MM.1S (cell line): ENCODE measurements around the gene LDLRAD4.

Experiments used
- DNase-seq: peaks from one replicate; pipeline ENCODE4 v3.0.0-alpha.2; 2015
- H2AFZ ChIP-seq: fragments of 300-600 bp; sonication (generic); 2 replicates; pipeline ENCODE4 v1.6.0; 2016; ENCODE audit warnings: antibody characterized with exemption, low read length
- H3F3A ChIP-seq: fragments of 300-600 bp; sonication (generic); 2 replicates; pipeline ENCODE4 v1.6.1; 2016; ENCODE audit warnings: mild to moderate bottlenecking, antibody characterized with exemption, low read length, moderate library complexity, mixed read lengths; ENCODE audit not compliant: insufficient read depth
- H3K27ac ChIP-seq: fragments of 300-600 bp; sonication (generic); 2 replicates; pipeline ENCODE4 v1.5.1; 2016; ENCODE audit warnings: mild to moderate bottlenecking, low read length
- H3K27me3 ChIP-seq: fragments of 300-600 bp; sonication (generic); replicated peaks from 2 replicates; pipeline ENCODE4 v1.6.0; 2016; ENCODE audit warnings: low read length; ENCODE audit not compliant: insufficient read depth
- H3K36me3 ChIP-seq: fragments of 300-600 bp; sonication (generic); replicated peaks from 2 replicates; pipeline ENCODE4 v1.6.1; 2016; ENCODE audit warnings: mild to moderate bottlenecking, low read length, mixed read lengths; ENCODE audit not compliant: insufficient read depth
- H3K4me1 ChIP-seq: fragments of 300-600 bp; sonication (generic); 2 replicates; pipeline ENCODE4 v1.6.1; 2016; ENCODE audit warnings: low read length, mixed read lengths
- H3K4me2 ChIP-seq: fragments of 300-600 bp; sonication (generic); 2 replicates; pipeline ENCODE4 v1.6.0; 2016; ENCODE audit warnings: low read depth, low read length
- H3K4me3 ChIP-seq: fragments of 300-600 bp; sonication (generic); 2 replicates; pipeline ENCODE4 v1.5.1; 2016; ENCODE audit warnings: low read length, mixed read lengths
- H3K79me2 ChIP-seq: fragments of 300-600 bp; sonication (generic); 2 replicates; pipeline ENCODE4 v1.6.1; 2016; ENCODE audit warnings: mixed run types, low read length, mixed read lengths
- H3K9ac ChIP-seq: fragments of 300-600 bp; sonication (generic); 2 replicates; pipeline ENCODE4 v1.6.1; 2016; ENCODE audit warnings: low read length, mixed read lengths
- H3K9me2 ChIP-seq: fragments of 300-600 bp; sonication (generic); replicated peaks from 2 replicates; pipeline ENCODE4 v1.6.1; 2016; ENCODE audit warnings: mild to moderate bottlenecking, low read length, mixed read lengths; ENCODE audit not compliant: insufficient read depth
- H3K9me3 ChIP-seq: fragments of 300-600 bp; sonication (generic); replicated peaks from 2 replicates; pipeline ENCODE4 v1.6.1; 2016; ENCODE audit warnings: mild to moderate bottlenecking, low read length, mixed read lengths; ENCODE audit not compliant: insufficient read depth
- H4K20me1 ChIP-seq: fragments of 300-600 bp; sonication (generic); 2 replicates; pipeline ENCODE4 v1.6.1; 2016; ENCODE audit warnings: mild to moderate bottlenecking, low read length, moderate library complexity, mixed read lengths; ENCODE audit not compliant: insufficient read depth
- CTCF ChIP-seq: fragments of 300-600 bp; sonication (generic); IDR thresholded peaks from 2 replicates; pipeline ENCODE4 v1.5.1; 2016; ENCODE audit warnings: antibody characterized with exemption, low read length, mixed read lengths
- EZH2 ChIP-seq: fragments of 300-600 bp; sonication (generic); optimal IDR thresholded peaks from 2 replicates; pipeline ENCODE3; 2017; ENCODE audit warnings: low read depth, mild to moderate bottlenecking, antibody characterized with exemption, low read length, mixed read lengths
- EZH2phosphoT487 ChIP-seq: fragments of 300-600 bp; sonication (generic); IDR thresholded peaks from 2 replicates; pipeline ENCODE4 v1.6.1; 2018; ENCODE audit warnings: antibody characterized with exemption, low read length

The LDLRAD4 gene

GRCh38 chr18:13369756-13370510, 151.4 kb downstream of the LDLRAD4 start:
- H3K27me3 ChIP-seq = no peaks in the 10 kb centered on the region
- H3K4me1 ChIP-seq = peaks cover 26% of the 10 kb centered on the region
- no peak for DNase-seq
- TF ChIP-seq EZH2phosphoT487 = no peak
- no peak for TF ChIP-seq EZH2
- no peak for TF ChIP-seq CTCF
- no peaks in the 10 kb centered on the region for H3K9me3 ChIP-seq
- no peaks in the 10 kb centered on the region for H4K20me1 ChIP-seq
- peaks cover 22% of the 10 kb centered on the region for H3F3A ChIP-seq
- H3K9me2 ChIP-seq = no peaks in the 10 kb centered on the region
- H2AFZ ChIP-seq = no peak overlapping the region
- no peak overlapping the region for H3K4me3 ChIP-seq
- no peaks in the 10 kb centered on the region for H3K79me2 ChIP-seq
- no peak overlapping the region for H3K27ac ChIP-seq
- no peak overlapping the region for H3K4me2 ChIP-seq
- no peaks in the 10 kb centered on the region for H3K36me3 ChIP-seq
- no peak overlapping the region for H3K9ac ChIP-seq

- Histone ChIP-seq H3K9me2 (no peaks in the 10 kb centered on the region), H3K4me3 (no peak overlapping the region), H3K9me3 (no peaks in the 10 kb centered on the region), H4K20me1 (no peaks in the 10 kb centered on the region), H3K36me3 (no peaks in the 10 kb centered on the region), H3K9ac (peak overlapping the region; percentile 62; the same call in 1 of the 2 replicates), H3F3A (peaks cover 22% of the 10 kb centered on the region), H3K4me2 (peak overlapping the region; percentile 90; the same call in 1 of the 2 replicates), H3K79me2 (no peaks in the 10 kb centered on the region), H3K4me1 (peaks cover 26% of the 10 kb centered on the region), H3K27me3 (no peaks in the 10 kb centered on the region), H3K27ac (peak overlapping the region; percentile 94), H2AFZ (no peak overlapping the region; the same call in 1 of the 2 replicates)
- TF ChIP-seq EZH2 (no peak), CTCF (no peak)
- no peak for DNase-seq
Measured at GRCh38 chr18:13370995-13371625, 152.6 kb downstream of the LDLRAD4 start.

GRCh38 chr18:13371689-13372418, 153.3 kb downstream of the LDLRAD4 start:
- peak overlapping the region; percentile 94 for H3K27ac ChIP-seq
- H3K4me2 ChIP-seq = peak overlapping the region; percentile 90
- H2AFZ ChIP-seq = peak overlapping the region; percentile 5
- H3K79me2 ChIP-seq = no peaks in the 10 kb centered on the region
- H4K20me1 ChIP-seq = no peaks in the 10 kb centered on the region
- H3K9me3 ChIP-seq = no peaks in the 10 kb centered on the region
- DNase-seq = peak; percentile 76
- H3K27me3 ChIP-seq = no peaks in the 10 kb centered on the region
- peak overlapping the region; percentile 34 for H3K4me3 ChIP-seq
- H3K9ac ChIP-seq = peak overlapping the region; percentile 62
- H3F3A ChIP-seq = peaks cover 22% of the 10 kb centered on the region
- TF ChIP-seq EZH2 (no peak), CTCF (no peak), EZH2phosphoT487 (no peak)
- H3K4me1 ChIP-seq = peaks cover 26% of the 10 kb centered on the region
- no peaks in the 10 kb centered on the region for H3K36me3 ChIP-seq
- H3K9me2 ChIP-seq = no peaks in the 10 kb centered on the region
